ENCODE measurements around the gene PCSK5.
"Not testable (repeated sequence)": the region's sequence is repeated elsewhere in the genome, so short reads cannot be mapped to it uniquely, and the experiment has no call there.

Gene PCSK5

GRCh38 chr9:75900893-75901524 is 10.5 kb downstream of the PCSK5 start:
- not testable (repeated sequence) for H3K27ac Mint-ChIP-seq, H3K4me3 Mint-ChIP-seq, H3K27me3 Mint-ChIP-seq, ATAC-seq, H3K4me1 Mint-ChIP-seq, H3K36me3 Mint-ChIP-seq, H3K9me3 Mint-ChIP-seq

- no peak for ATAC-seq
- H3K27ac Mint-ChIP-seq: no peak overlapping the region
- no peaks in the 10 kb centered on the region for H3K27me3 Mint-ChIP-seq
- H3K36me3 Mint-ChIP-seq: no peaks in the 10 kb centered on the region
- peaks cover 8% of the 10 kb centered on the region for H3K9me3 Mint-ChIP-seq
- H3K4me1 Mint-ChIP-seq: no peaks in the 10 kb centered on the region
- no peak overlapping the region for H3K4me3 Mint-ChIP-seq
Observed at GRCh38 chr9:75903785-75904360, 13.4 kb downstream of the PCSK5 start.

- no peak for ATAC-seq
- no peaks in the 10 kb centered on the region for H3K27me3 Mint-ChIP-seq
Observed at GRCh38 chr9:75904364-75904763, 13.9 kb downstream of the PCSK5 start.

GRCh38 chr9:75906531-75906930 is 16.1 kb downstream of the PCSK5 start:
- Mint-ChIP-seq H3K9me3 (peaks cover 2% of the 10 kb centered on the region), H3K27me3 (no peaks in the 10 kb centered on the region), H3K27ac (no peak overlapping the region), H3K4me3 (no peak overlapping the region), H3K4me1 (no peaks in the 10 kb centered on the region), H3K36me3 (no peaks in the 10 kb centered on the region)
- no peak for ATAC-seq

More at GRCh38 chr9:75904364-75904763, 13.9 kb downstream of the PCSK5 start:
- Mint-ChIP-seq H3K4me1 (no peaks in the 10 kb centered on the region), H3K4me3 (no peak overlapping the region), H3K9me3 (peaks cover 8% of the 10 kb centered on the region), H3K36me3 (no peaks in the 10 kb centered on the region), H3K27ac (no peak overlapping the region)

- ATAC-seq: no peak
- no peak overlapping the region for H3K4me3 Mint-ChIP-seq
- H3K27ac Mint-ChIP-seq: no peak overlapping the region
- H3K27me3 Mint-ChIP-seq: no peaks in the 10 kb centered on the region
- no peaks in the 10 kb centered on the region for H3K36me3 Mint-ChIP-seq
- no peaks in the 10 kb centered on the region for H3K4me1 Mint-ChIP-seq
- H3K9me3 Mint-ChIP-seq: peaks cover 2% of the 10 kb centered on the region
Observed at GRCh38 chr9:75907329-75907728, 16.9 kb downstream of the PCSK5 start.

GRCh38 chr9:75907923-75908322 is 17.4 kb downstream of the PCSK5 start:
- H3K4me1 Mint-ChIP-seq: no peaks in the 10 kb centered on the region
- H3K27me3 Mint-ChIP-seq: no peaks in the 10 kb centered on the region
- H3K36me3 Mint-ChIP-seq: no peaks in the 10 kb centered on the region
- H3K9me3 Mint-ChIP-seq: peaks cover 2% of the 10 kb centered on the region
- no peak for ATAC-seq
- H3K4me3 Mint-ChIP-seq: no peak overlapping the region
- H3K27ac Mint-ChIP-seq: no peak overlapping the region

DNA sequence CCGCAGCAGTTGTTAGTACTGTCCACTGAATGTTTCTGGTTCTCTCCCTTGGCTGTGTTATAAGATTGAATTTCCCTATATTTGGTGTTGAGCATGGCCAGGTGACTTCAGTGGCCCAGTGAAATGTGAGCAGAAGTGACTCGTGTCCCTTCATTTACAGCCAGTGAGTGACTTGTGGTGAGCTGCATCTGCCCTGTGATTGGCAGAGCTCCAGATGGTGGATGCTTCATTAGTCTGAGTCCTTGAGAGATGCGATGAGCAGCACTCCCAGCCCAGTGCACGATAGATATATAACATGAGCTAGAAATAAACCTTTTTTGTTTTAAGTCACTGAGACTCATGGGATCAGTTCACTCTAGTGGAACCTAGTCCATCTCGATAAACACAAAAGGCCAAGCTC is 19.3 kb downstream of the PCSK5 start:
- Mint-ChIP-seq H3K36me3 (no peaks in the 10 kb centered on the region), H3K27ac (no peak overlapping the region), H3K27me3 (no peaks in the 10 kb centered on the region), H3K4me3 (no peak overlapping the region), H3K9me3 (peaks cover 2% of the 10 kb centered on the region), H3K4me1 (no peaks in the 10 kb centered on the region)
- no peak for ATAC-seq

DNA sequence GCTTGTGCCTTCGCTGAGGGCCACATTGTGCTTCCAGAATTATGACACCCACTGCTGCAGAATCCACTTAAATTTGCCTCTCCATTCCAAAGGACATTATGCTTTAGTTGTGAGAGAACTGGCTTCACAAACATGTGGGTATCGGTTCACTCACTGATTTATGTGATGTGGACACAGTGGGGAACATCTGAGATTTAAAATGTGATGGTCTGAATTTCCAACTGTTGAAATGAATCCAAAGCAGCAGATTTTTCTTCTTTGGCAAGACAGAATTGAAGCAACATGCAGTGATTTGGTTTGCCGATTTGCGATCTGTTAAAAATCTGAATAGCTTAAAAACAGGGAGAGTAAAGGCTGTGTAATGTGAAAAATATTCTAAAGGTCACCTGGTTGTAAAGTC is 20.3 kb downstream of the PCSK5 start:
- Mint-ChIP-seq H3K27me3 (no peaks in the 10 kb centered on the region), H3K4me3 (no peak overlapping the region), H3K36me3 (no peaks in the 10 kb centered on the region), H3K4me1 (no peaks in the 10 kb centered on the region), H3K27ac (no peak overlapping the region), H3K9me3 (peaks cover 2% of the 10 kb centered on the region)
- ATAC-seq: no peak

GRCh38 chr9:75911390-75911789 is 20.9 kb downstream of the PCSK5 start:
- no peak for ATAC-seq
- H3K36me3 Mint-ChIP-seq: no peaks in the 10 kb centered on the region
- H3K27ac Mint-ChIP-seq: no peak overlapping the region
- H3K9me3 Mint-ChIP-seq: peaks cover 2% of the 10 kb centered on the region
- no peaks in the 10 kb centered on the region for H3K27me3 Mint-ChIP-seq
- no peak overlapping the region for H3K4me3 Mint-ChIP-seq
- H3K4me1 Mint-ChIP-seq: no peaks in the 10 kb centered on the region

DNA sequence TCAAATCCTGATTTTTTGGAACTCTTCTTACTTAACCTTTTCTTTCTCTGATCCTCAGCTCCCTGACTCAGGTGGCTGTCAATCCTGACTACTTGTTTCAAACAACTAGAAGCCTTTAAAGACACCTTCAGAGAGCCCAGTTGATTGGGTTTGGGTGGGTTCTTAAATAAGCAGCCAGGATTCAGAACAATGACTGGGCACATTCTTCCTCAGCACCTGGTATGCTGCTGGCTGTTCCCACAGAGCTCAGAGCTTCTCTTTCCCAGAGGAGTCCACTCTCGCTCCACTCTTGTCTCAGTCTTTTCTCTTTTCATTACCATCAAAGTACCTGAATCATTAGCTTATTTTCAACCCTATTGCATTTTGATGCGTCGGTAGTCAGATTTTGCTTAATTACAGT is 22.5 kb downstream of the PCSK5 start:
- Mint-ChIP-seq H3K4me1 (no peaks in the 10 kb centered on the region), H3K36me3 (no peaks in the 10 kb centered on the region)
- ATAC-seq: no peak

GRCh38 chr9:75914002-75914401 is 23.5 kb downstream of the PCSK5 start:
- ATAC-seq: no peak
- H3K36me3 Mint-ChIP-seq: no peaks in the 10 kb centered on the region
- H3K27me3 Mint-ChIP-seq: no peaks in the 10 kb centered on the region
- H3K9me3 Mint-ChIP-seq: no peaks in the 10 kb centered on the region
- H3K27ac Mint-ChIP-seq: no peak overlapping the region
- no peaks in the 10 kb centered on the region for H3K4me1 Mint-ChIP-seq
- H3K4me3 Mint-ChIP-seq: no peak overlapping the region

More for the DNA sequence above, 22.5 kb downstream of the PCSK5 start:
- no peaks in the 10 kb centered on the region for H3K27me3 Mint-ChIP-seq
- peaks cover 2% of the 10 kb centered on the region for H3K9me3 Mint-ChIP-seq
- no peak overlapping the region for H3K27ac Mint-ChIP-seq
- no peak overlapping the region for H3K4me3 Mint-ChIP-seq

- no peaks in the 10 kb centered on the region for H3K4me1 Mint-ChIP-seq
Observed at GRCh38 chr9:75914883-75915452, 24.5 kb downstream of the PCSK5 start.

GRCh38 chr9:75918154-75918553 is 27.7 kb downstream of the PCSK5 start:
- Mint-ChIP-seq H3K4me3 (no peak overlapping the region), H3K36me3 (no peaks in the 10 kb centered on the region), H3K4me1 (no peaks in the 10 kb centered on the region), H3K9me3 (peaks cover 5% of the 10 kb centered on the region), H3K27me3 (no peaks in the 10 kb centered on the region), H3K27ac (no peak overlapping the region)
- no peak for ATAC-seq

More at GRCh38 chr9:75914883-75915452, 24.5 kb downstream of the PCSK5 start:
- Mint-ChIP-seq H3K27ac (no peak overlapping the region), H3K9me3 (no peaks in the 10 kb centered on the region), H3K27me3 (no peaks in the 10 kb centered on the region), H3K4me3 (no peak overlapping the region), H3K36me3 (no peaks in the 10 kb centered on the region)
- ATAC-seq: no peak

DNA sequence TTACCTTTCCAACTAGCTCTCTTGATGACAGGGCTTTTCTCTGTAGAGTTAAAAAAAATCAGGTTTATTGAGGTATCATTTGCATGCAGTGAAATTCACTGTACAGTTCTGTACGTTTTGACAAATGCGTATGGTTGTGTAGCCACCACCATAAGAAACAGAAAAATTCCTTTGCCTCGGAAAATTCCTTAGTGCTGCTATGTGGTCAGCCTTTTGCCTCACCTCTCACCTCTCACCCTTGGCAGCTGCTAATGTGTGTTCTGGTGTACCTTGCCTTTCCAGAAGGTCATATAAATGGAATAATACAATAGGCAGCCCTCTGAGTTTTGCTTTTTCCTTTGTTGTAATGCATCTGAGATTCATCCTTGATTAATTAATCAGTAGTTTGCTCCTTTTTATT is 28.4 kb downstream of the PCSK5 start:
- H3K36me3 Mint-ChIP-seq: no peaks in the 10 kb centered on the region
- no peak for ATAC-seq
- no peaks in the 10 kb centered on the region for H3K4me1 Mint-ChIP-seq
- no peak overlapping the region for H3K27ac Mint-ChIP-seq
- H3K9me3 Mint-ChIP-seq: peaks cover 5% of the 10 kb centered on the region
- H3K4me3 Mint-ChIP-seq: no peak overlapping the region
- H3K27me3 Mint-ChIP-seq: no peaks in the 10 kb centered on the region

- ATAC-seq: no peak
- Mint-ChIP-seq H3K4me1 (no peaks in the 10 kb centered on the region), H3K27me3 (no peaks in the 10 kb centered on the region), H3K9me3 (peaks cover 5% of the 10 kb centered on the region), H3K4me3 (no peak overlapping the region), H3K27ac (no peak overlapping the region), H3K36me3 (no peaks in the 10 kb centered on the region)
Observed at GRCh38 chr9:75921391-75922127, 31.1 kb downstream of the PCSK5 start.

DNA sequence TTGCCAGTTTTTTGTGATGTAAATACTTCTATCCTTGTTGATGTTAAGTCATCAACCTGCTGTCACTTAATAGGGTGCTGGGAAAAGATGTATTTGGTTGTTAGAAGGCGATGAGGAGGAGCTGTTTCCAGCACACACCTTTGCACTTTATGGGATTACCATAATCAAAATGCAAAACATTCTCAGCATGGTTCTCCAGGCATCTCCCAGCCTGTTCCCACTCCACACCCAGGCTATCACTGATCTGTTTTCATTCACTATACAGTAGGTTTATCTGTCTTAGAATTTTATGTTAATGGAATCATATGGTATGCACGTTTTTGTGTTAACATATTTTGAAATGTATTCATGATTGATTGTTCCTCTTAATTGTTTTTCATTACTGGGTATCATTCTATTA is 35.9 kb downstream of the PCSK5 start:
- no peak overlapping the region for H3K4me3 Mint-ChIP-seq
- no peaks in the 10 kb centered on the region for H3K36me3 Mint-ChIP-seq
- peaks cover 6% of the 10 kb centered on the region for H3K9me3 Mint-ChIP-seq
- ATAC-seq: no peak
- no peak overlapping the region for H3K27ac Mint-ChIP-seq
- H3K4me1 Mint-ChIP-seq: no peaks in the 10 kb centered on the region
- H3K27me3 Mint-ChIP-seq: no peaks in the 10 kb centered on the region

All from stimulated activated memory B cell treated with anti-CD40 and anti-IgM and Interleukin-4, amounts not matched to agents 10 μg/mL and 1 μg/mL and 100 μg/mL, for 72 hours (primary cell).